ENCODE data around the gene NKX3-2. TPM values are rescaled to one million over a fixed set of nuclear protein-coding genes. Genes with fewer than 3 reads are reported as not detected.

NKX3-2 gene
- polyA plus RNA-seq, 1 experiment, result 0.02 TPM

GRCh38 chr4:13493793-13494192 lies 50.5 kb downstream of the NKX3-2 start:
- TF ChIP-seq CTCF (IDR thresholded peaks at IDR 0.05; ENCODE audit: insufficient read depth, low read depth, low read length), result no peak
- CTCF ChIA-PET, result no interaction called here
- Histone ChIP-seq H3K36me3 (ENCODE audit: control insufficient read depth, insufficient read depth, low read length) (no peaks in the 10 kb centered on the region), H3K4me3 (ENCODE audit: low read depth, low read length) (no peak overlapping the region), H3K27me3 (ENCODE audit: control insufficient read depth, insufficient read depth, low read length) (peaks cover 5% of the 10 kb centered on the region)
- DNase-seq (ENCODE audit: low read depth), result no peak
- POLR2A ChIA-PET, result no interaction called here

- ChIA-PET POLR2A (no interaction called here), CTCF (no interaction called here)
- Histone ChIP-seq H3K36me3 (ENCODE audit: control insufficient read depth, insufficient read depth, low read length) (no peaks in the 10 kb centered on the region), H3K4me3 (ENCODE audit: low read depth, low read length) (no peak overlapping the region), H3K27me3 (ENCODE audit: control insufficient read depth, insufficient read depth, low read length) (peaks cover 4% of the 10 kb centered on the region)
- TF ChIP-seq CTCF (IDR thresholded peaks at IDR 0.05; ENCODE audit: insufficient read depth, low read depth, low read length), result no peak
- DNase-seq (ENCODE audit: low read depth), result no peak
Observed at GRCh38 chr4:13492747-13493146, 51.6 kb downstream of the NKX3-2 start.

Other genes starting within 250 kb of the NKX3-2 start
- 9.6 and 17.0 TPM in 2 replicates for gene RAB28, start 60.2 kb downstream of the NKX3-2 start, polyA plus RNA-seq (2011; rRNA removed)
- gene BOD1L1, start 83.2 kb upstream of the NKX3-2 start, polyA plus RNA-seq (2011; rRNA removed), result 8.9 and 13.5 TPM in 2 replicates

Data from BJ (cell line).